Right ventricle myocardium inferior (tissue), 1 donor: ENCODE results near the gene STK17A. TPM values are rescaled to one million over a fixed set of nuclear protein-coding genes. Genes with fewer than 3 reads are reported as not detected.
A peak's percentile ranks its signal among the peaks of the same experiment; 100 is the strongest.
"Not testable (repeated sequence)": the region's sequence is repeated elsewhere in the genome, so short reads cannot be mapped to it uniquely, and the experiment has no call there.

Source experiments
- ATAC-seq: fragments of 200-7000 bp; cut with Tn5 transposase; one replicate; pipeline ENCODE4 v1.9.1; 2020; ENCODE audit warnings: mild to moderate bottlenecking, moderate library complexity
- DNase-seq: peaks from one replicate; pipeline ENCODE4 v3.0.0; 2021; ENCODE audit errors: missing footprints
- intact Hi-C: fragments of 100-400 bp; cut with DNase I; formaldehyde crosslinking; loops from one replicate; pipeline ENCODE4 v1.11.0; 2022
- total RNA-seq: library from RNA; stranded (reverse); fragmentation: NEBNext Ultra II Directional; extraction: Animal tissue kit (Norgen Biotek cat#: 25700); gene quantifications from one replicate; pipeline ENCODE4 v1.2.1, GENCODE V29; 2021
- donor health status: DM: no; HTN: yes; CAD: no; lungs with severe emphysema.

STK17A gene
- total RNA-seq, 1 donor from 2014 or later, result 28.1 TPM

DNA sequence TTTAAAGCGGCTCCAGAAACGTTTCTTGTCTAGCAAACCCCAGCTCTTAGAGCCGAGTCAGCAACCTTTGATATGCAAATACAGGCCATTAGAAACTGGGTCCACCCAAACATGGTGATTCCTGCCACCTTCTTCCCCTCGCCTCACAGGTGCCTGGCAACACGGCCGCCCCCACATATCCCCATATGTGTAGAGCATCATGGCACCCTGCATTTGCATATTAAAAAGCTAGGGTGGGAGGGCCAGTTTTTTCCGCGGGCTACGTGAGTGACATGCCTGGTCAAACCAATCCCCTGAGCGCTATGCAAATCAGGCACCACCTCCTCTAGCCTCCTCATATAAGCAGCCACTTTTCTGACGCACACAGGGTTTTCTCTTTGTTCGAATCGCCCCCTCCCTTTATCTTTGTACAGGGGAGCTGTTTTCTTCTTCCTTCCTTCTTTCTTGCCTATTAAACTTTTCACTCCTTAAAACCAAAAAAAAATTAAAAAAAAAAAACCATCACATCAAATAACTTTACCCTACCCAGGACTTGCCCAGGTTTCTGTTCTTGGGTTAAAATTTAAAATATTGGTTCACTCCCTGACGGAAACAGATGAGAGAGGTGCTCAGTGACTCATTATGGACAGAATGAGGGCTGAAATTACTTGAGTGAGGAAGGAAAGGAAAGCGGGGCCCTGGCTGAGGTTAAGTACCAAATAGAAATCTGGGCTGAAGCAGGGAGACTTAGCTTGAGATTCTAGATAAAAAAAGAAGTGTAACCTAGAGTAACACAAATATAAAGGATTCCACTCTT, 86.6 kb downstream of the STK17A start:
- no peak for DNase-seq
- intact Hi-C loops, result no loop called here
- ATAC-seq, result no peak

DNA sequence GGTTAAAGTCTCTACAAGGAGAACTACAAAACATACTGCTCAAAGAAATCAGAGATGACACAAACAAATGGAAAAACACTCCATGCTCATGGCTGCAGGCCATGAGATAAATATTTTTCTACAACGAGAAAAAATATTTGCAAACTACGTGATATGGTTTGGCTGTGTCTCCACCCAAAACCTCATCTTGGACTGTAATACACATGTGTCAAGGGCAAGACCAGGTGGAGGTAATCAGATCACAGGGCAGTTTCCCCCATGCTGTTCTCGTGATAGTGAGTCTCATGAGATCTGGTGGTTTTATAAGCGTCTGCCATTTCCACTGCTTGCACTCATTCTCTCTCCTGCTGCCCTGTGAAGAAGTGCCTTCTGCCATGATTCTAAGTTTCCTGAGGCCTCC, 88.6 kb downstream of the STK17A start:
- ATAC-seq, result no peak
- no peak for DNase-seq
- intact Hi-C loops, result no loop called here

DNA sequence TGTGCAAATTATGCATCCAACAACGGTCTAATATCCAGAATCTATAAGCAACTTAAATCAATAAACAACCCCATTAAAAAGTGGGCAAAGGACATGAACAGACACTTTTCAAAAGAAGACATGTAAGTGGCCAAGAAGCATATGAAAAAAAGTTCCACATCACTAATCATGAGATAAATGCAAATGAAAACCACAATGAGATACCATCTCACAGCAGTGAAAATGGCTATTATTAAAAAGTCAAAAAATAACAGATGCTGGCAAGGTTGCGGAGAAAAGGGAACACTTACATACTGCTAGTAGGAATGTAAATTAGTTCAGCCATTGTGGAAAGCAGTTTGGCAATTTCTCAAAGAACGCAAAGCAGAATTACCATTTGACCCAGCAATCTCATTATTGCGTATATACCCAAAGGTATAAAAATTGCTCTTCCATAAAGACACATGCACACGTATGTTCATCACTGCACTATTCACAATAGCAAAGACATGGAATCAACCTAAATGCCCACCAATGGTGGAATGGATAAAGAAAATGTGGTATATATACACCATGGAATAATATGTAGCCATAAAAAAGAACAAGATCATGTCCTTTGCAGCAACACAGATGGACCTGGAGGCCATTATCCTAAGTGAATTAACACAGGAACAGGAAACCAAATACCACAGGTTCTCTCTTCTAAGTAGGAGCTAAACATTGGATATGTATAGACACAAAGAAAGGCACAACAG, 90.5 kb downstream of the STK17A start:
- intact Hi-C loops, DNase-seq, ATAC-seq: not testable (repeated sequence)

DNA sequence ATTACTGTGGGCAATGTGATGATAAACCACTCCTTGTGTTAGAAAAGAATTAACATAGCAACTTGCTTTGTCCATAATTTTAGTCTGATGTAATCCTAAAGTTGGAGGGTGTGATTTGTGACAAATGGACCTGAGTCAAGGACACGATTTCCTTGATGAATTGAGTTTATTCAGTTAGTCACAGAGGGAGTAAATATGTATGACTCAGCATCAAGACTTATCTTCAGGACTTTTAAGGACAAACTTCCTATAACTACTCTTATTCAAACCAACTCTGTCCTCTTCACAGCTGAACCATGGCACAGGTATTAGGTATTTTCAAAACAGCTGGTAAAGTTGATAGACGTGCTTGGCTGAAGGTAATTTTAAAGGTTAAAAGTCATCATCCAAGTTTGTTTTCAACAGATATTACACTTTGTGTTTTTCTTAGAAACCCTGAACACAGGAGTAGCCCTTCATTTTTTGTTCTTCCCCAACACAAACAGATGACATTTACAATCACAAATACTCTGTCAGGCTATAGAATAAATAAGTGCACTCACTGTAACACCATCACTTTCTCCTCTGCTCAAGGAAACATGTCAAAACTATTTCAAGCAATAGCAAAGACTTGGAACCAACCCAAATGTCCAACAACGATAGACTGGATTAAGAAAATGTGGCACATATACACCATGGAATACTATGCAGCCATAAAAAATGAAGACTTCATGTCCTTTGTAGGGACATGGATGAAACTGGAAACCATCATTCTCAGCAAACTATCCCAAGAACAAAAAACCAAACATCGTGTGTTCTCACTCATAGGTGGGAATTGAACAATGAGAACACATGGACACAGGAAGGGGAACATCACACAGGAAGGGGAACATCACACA, 91.9 kb downstream of the STK17A start:
- intact Hi-C loops, result no loop called here
- DNase-seq, result no peak
- ATAC-seq, result peak; percentile 62

Other genes with a start within 250 kb of the STK17A start
- gene COA1, start 146.4 kb downstream of the STK17A start, total RNA-seq, result 66.7 TPM
- 45.7 TPM for gene BLVRA, start 175.6 kb downstream of the STK17A start, total RNA-seq